HG03442 (cell line): Measurements from ENCODE around the gene VAMP5.
A peak's percentile ranks its signal among the peaks of the same experiment; 100 is the strongest.
"Not testable (repeated sequence)": the region's sequence is repeated elsewhere in the genome, so short reads cannot be mapped to it uniquely, and the experiment has no call there.

Experiments used
- ATAC-seq: cut with Tn5 transposase; IDR thresholded peaks from one replicate; pipeline ENCODE4 v1.9.1; 2021; ENCODE audit warnings: mild to moderate bottlenecking, moderate library complexity; ENCODE audit not compliant: unreplicated experiment

The VAMP5 gene

GRCh38 chr2:85549826-85550225 lies 34.4 kb upstream of the VAMP5 start:
- ATAC-seq, result no peak

DNA sequence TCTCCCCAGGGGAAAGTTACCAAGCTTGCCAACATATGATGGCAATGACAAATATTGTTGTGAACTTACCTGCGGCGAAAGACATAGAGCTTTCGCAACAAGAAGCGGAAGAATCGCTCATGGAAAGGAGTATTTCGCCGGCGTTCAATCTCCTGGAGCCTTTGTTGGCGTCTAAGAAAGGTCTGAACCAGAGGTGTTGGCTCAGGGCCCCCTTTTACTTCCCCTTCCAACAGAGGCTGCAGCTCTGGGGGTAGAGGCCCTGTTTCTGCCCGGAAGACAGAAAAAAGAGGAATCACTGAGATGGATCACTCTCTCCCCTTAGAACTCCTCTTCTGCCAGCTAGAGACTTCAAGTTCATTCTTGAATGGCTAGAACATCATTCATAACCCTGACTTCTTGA lies 33.7 kb upstream of the VAMP5 start:
- ATAC-seq, result no peak

GRCh38 chr2:85551698-85552678 lies 32.2 kb upstream of the VAMP5 start:
- ATAC-seq, result peak; percentile 79

DNA sequence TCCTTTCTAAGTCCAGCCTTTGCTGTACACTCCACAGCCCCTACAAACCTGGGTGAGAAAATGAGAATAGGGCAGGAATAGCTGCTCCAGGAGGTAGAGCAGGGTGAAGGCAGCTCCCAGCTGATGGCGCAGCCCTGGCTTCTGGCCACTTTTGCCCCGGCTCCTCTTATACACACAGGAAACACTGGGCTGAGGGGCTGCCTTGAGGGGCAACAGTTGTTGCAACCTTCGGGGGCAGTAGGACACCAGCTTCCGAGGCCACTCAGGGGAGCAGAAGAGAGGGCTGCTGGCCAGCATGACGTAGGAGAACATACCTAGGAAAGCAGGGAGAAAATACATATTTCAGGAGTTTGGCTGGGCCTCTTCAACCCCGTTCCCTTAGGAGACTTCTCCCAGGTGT lies 31.0 kb upstream of the VAMP5 start:
- ATAC-seq, result no peak

- ATAC-seq, result no peak
These were observed 29.1 kb upstream of the VAMP5 start for GRCh38 chr2:85554980-85555612.

- ATAC-seq, result no peak
These were observed 27.1 kb upstream of the VAMP5 start for GRCh38 chr2:85557130-85557529.

- ATAC-seq, result no peak
These were observed 26.1 kb upstream of the VAMP5 start for GRCh38 chr2:85558160-85558559.

GRCh38 chr2:85560403-85560726 lies 23.9 kb upstream of the VAMP5 start:
- not testable (repeated sequence) for ATAC-seq

DNA sequence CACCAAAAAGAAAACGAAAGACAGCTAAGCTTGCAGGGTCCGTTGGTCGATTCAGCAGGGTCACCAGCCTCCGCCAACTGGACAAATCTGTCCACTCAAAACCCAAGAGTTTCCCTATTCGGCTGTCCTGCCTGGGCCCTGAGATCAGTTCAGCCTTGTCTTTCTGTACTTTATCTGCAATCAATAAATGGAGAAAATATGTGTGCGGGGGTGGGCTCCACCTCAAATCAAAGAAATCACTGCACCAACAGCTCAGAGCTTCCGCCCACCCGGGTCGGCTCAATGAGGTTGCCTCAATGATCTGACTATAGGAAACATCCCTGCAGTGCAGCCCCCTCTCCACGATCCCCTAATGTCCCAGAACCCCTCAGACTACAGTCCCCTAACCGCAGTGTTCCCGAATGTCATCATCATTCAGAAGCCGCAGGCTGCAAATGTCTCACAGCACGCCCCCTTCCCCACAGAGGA lies 23.4 kb upstream of the VAMP5 start:
- ATAC-seq, result no peak

- peak; percentile 91 for ATAC-seq
These were observed 22.7 kb upstream of the VAMP5 start, which contains the start of gene GGCX for GRCh38 chr2:85561280-85562212. GGCX (minus strand) TSS chr2:85561493; CDS start chr2:85561428, 65 bp downstream.

DNA sequence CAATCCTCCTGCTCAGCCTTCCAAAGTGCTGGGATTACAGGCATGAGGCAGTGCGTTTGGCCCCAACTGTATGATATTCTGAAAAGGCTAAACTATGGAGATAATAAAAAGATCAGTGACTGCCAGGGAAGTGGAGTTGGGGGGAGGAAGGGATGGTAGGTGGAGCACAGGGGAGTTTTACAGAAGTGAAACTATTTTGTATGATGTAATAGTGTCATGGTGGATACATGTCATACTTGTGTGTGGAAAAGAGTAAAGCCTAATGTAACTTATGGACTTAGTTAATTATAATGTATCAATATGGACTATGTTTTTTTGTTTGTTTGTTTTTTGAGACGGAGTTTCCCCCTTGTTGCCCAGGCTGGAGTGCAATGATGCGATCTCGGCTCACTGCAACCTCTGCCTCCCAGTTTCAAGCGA lies 20.1 kb upstream of the VAMP5 start:
- ATAC-seq, result no peak

DNA sequence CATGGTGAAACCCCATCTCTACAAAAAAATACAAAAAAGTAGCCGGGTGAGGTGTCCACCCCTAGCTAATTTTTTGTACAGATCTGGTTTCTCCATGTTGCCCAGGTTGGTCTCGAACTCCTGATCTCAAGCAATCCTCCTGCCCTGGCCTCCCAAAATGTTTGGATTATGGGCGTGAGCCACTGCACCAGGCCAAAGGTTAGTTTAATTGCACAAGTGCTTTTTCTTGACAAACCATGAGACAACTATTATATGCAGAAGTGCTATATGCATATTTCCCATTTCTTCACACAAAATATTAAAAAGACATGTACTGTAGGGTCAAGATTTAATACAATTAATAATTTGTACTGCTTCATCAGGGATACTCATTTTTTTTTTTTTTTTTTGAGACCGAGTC lies 18.0 kb upstream of the VAMP5 start:
- no peak for ATAC-seq

DNA sequence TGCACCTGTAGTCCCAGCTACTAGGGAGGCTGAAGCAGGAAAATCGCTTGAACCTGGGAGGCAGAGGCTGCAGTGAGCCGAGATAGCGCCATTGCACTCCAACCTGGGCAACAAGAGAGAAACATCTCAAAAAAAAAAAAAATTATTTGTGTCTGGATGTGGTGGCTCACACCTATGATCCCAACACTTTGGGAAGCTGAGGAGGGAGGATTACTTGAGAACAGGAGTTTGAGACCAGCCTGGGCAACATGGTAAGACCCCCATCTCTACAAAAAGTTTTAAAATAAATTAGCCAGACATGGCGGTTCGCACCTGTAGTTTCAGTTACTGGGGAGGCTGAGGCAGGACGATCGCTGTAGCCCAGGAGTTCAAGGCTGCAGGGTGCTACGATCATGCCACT lies 8.5 kb upstream of the VAMP5 start:
- ATAC-seq, result no peak

DNA sequence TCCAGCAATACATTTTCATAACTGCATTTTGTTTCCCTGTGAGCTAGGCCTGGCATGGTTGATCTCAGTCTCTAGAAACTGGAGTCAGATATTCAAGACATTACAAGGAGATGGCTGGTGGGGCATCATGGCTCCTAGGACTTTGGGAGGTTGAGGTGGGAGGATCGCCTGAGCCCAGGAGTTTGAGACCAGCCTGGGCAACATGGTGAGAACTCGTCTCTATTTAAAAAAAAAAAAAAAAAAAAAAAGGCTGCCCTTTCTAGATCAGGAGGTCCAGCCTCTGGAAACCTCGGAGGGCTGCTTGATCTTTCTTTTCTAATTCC lies 7.2 kb upstream of the VAMP5 start:
- no peak for ATAC-seq

DNA sequence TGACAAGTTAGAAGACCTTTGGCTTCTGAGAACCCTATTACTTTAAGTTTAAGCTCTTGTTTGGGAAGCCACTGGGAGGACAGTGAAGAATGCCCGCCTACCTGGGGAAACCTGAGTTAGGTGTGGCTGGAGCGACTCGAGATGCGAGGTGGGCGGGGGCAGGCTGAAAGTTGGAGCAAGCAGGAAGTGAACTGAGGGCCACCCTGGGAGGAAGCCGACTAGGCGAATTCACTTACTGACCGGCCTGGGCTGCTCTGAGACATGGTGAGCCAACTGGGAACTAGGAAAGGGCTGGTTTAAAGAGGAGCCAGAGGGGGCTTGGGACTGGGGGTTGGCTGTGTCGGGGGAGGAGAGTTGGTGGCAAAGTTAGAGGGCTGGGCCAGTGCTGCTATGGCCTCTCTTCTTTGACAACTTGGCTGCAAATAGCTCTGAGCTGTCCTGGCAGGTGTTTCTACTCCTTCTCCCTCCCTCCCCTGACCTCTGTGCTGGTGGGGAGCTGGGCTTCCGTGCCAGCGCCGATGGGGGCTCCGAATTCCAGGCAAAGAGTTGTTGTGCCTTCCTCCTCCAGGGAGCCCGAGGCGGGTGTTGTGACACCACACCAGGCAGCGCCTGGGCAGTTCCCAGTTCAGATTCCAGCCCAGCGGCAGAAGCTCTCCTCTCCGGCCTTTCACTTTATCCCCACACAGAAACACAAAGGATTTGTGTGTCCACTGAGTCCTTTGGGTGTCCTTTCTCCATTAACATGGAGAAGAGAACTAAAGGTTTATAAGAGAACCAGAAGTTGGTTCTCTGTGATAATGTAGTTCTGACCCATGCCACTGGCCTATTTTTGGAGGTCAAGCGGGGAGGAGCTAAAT lies 6.6 kb upstream of the VAMP5 start, which contains the start of gene VAMP8:
VAMP8 (plus strand) TSS at position 201 of the 857 bp plus-strand sequence; CDS start at position 262, 61 bp downstream.
- ATAC-seq, result peak; percentile 65

DNA sequence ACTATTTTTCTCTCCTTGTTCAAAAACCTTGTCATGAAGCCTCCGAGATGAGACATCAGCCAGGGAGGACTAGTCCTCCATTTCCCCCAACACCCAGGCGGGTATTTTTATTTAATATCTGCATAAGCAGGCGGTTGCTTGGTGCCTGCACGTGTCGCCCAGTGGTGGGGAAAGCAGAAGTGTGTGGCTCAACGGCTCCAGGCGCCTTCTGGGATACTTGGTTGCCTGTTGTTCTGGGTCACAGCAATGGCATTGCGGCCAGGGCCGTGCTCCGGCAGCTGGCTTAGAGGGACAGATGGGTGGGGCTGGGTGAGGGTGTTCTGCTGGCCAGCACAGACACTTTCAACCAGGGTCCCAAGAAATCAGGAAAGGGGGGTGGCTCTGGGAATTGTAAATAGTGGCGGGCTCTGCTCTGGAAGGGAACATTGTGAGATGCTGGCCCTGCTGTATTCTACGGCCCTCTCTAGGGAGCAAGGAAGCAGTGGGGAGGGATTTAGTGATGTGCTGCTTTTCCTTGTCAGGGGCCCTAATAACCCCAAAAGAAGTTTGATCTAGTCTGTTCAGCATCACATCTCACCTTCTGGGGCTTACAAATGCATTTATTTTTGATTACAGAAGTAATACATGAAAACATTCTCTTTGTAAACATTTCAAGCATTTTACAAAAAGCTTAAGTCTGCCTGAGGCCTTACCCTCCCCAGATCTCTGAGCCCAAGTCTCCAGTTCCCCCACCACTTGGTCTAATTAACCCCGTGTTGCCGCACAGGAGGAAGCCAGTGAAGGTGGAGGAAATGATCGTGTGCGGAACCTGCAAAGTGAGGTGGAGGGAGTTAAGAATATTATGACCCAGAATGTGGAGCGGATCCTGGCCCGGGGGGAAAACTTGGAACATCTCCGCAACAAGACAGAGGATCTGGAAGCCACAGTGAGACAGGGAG lies 5.7 kb upstream of the VAMP5 start:
- peak; percentile 40 for ATAC-seq

DNA sequence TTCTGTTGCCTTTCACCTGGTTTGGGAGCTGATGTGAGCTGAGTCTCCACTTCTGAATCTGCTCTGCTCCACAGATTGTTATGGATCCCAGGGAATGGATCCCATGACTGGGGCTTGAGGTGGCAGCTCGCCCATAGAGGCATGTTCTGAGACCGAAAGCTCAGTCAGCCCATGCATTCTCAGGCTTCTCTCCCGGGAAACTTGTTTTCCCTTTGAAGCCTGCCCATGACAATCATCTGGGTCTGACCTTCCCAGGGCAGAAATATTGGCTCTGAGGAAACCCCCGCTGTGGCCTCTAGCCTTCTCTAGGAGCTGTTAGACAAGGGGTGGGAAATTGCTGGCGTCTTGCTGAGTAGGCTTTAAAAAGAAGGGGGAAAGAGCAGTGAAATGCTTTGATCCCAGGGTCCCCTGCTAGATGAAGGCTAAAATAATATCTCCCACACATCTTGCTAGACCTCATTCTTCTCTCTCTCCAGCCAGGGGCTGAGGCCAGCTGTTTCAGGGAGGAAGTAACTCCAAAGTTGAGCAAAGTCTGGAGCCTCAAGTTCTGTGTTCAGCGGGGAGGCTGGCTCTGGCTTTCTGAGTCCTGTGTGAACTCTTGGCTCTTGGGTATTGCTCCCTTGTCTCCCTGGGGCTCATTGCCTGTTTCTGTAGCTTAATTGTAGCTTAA lies 4.8 kb upstream of the VAMP5 start:
- no peak for ATAC-seq

DNA sequence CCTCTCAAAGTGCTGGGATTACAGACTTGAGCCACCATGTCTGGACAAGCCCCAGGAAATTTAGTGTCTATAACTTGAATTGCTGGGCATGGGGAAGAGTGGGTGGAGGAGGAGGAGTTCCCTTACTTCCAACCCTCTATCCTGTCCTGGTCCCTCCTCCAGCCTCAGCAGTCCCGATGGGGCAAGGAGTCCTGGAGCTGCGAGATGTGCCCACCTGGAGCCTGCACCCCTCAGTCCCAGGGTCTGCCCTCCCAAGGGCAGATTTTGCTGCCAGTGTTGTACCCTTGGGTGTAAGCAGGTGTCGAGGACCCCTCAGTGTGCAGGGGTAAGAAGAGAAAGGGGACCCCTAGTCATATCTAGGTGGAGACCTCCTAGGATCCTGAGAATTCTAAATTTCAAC lies 4.0 kb upstream of the VAMP5 start:
- no peak for ATAC-seq
